HEK293T (cell line): ENCODE results near the gene MRNIP.

Source experiments
- ARNT ChIP-seq: fragments of 450-650 bp; IDR thresholded peaks from 2 replicates; pipeline ENCODE4 v1.6.1; 2017; ENCODE audit warnings: mild to moderate bottlenecking
- BHLHE40 ChIP-seq: fragments of 450-650 bp; IDR thresholded peaks from 2 replicates; pipeline ENCODE4 v1.6.1; 2016; ENCODE audit warnings: mild to moderate bottlenecking, moderate library complexity, borderline replicate concordance
- ELF4 ChIP-seq: fragments of 450-650 bp; IDR thresholded peaks from 2 replicates; pipeline ENCODE4 v1.6.1; 2017; ENCODE audit warnings: antibody characterized with exemption
- FOXA1 ChIP-seq: fragments of 450-650 bp; IDR thresholded peaks from 2 replicates; pipeline ENCODE4 v1.6.1; 2016; ENCODE audit warnings: mild to moderate bottlenecking
- FOXM1 ChIP-seq: fragments of 450-650 bp; IDR thresholded peaks from 2 replicates; pipeline ENCODE4 v1.6.1; 2017; ENCODE audit warnings: mild to moderate bottlenecking, borderline replicate concordance
- HDGF ChIP-seq: fragments of 450-650 bp; IDR thresholded peaks from 2 replicates; pipeline ENCODE4 v1.6.1; 2017; ENCODE audit warnings: antibody characterized with exemption, borderline replicate concordance
- LEF1 ChIP-seq: fragments of 450-650 bp; IDR thresholded peaks from 2 replicates; pipeline ENCODE4 v1.6.1; 2017; ENCODE audit warnings: mild to moderate bottlenecking, borderline replicate concordance
- NFRKB ChIP-seq: fragments of 450-650 bp; IDR thresholded peaks from 2 replicates; pipeline ENCODE4 v1.6.1; 2016; ENCODE audit warnings: mild to moderate bottlenecking, moderate library complexity
- SP1 ChIP-seq: fragments of 450-650 bp; IDR thresholded peaks from 2 replicates; pipeline ENCODE4 v1.6.1; 2017
- SUZ12 ChIP-seq: fragments of 450-650 bp; IDR thresholded peaks from 2 replicates; pipeline ENCODE4 v1.6.1; 2016; ENCODE audit warnings: mild to moderate bottlenecking
- TARDBP ChIP-seq: fragments of 450-650 bp; IDR thresholded peaks from 2 replicates; pipeline ENCODE4 v1.6.1; 2016

GRCh38 chr5:179869101-179869500 is 10.5 kb upstream of the MRNIP start:
- TF ChIP-seq SUZ12 (no peak), ELF4 (no peak), FOXM1 (no peak), ARNT (no peak), SP1 (no peak), TARDBP (no peak), FOXA1 (no peak), BHLHE40 (no peak), HDGF (no peak), NFRKB (no peak), LEF1 (no peak)
